Tibial nerve (tissue), 4 donors: ENCODE results near the gene WDR91. TPM values are rescaled to one million over a fixed set of nuclear protein-coding genes. Genes with fewer than 3 reads are reported as not detected.

Source experiments
- DNase-seq, 2 donors: peaks; one replicate each; pipeline ENCODE4 v3.0.0-alpha.2; 2019; ENCODE audit warnings: low spot score in 2 of 2
- H3K27ac ChIP-seq, 4 donors: fragments of 200-600 bp; sonication (generic) in 3 of 4; one replicate each; pipeline ENCODE4 v1.5.1; 2017 to 2019; ENCODE audit warnings: mild to moderate bottlenecking in 1 of 4
- H3K27me3 ChIP-seq, 2 donors: fragments of 200-600 bp; sonication (generic) in 1 of 2; one replicate each; pipeline versions ENCODE4 v1.5.1 to v1.6.0; 2017 to 2019
- H3K36me3 ChIP-seq, 3 donors: fragments of 200-600 bp; sonication (generic); one replicate each; pipeline ENCODE4 v1.5.1; 2018 to 2019
- H3K4me1 ChIP-seq, 4 donors: fragments of 200-600 bp; sonication (generic) in 3 of 4; one replicate each; pipeline ENCODE4 v1.5.1; 2017 to 2019
- H3K4me3 ChIP-seq, 4 donors: fragments of 200-600 bp; sonication (generic) in 3 of 4; one replicate each; pipeline ENCODE4 v1.5.1; 2017 to 2019; ENCODE audit warnings: mild to moderate bottlenecking in 1 of 4, moderate library complexity in 1 of 4
- H3K9me3 ChIP-seq, 4 donors: fragments of 200-600 bp; sonication (generic) in 3 of 4; one replicate each; pipeline ENCODE4 v1.5.1; 2017 to 2019
- EP300 ChIP-seq, 2 donors: sonication (generic); formaldehyde crosslinking; IDR thresholded peaks; one replicate each; pipeline ENCODE4 v1.6.1; 2017; ENCODE audit warnings: antibody characterized with exemption in 2 of 2, mild to moderate bottlenecking in 1 of 2
- POLR2A ChIP-seq, 2 donors: fragments of 450-650 bp; IDR thresholded peaks; one replicate each; pipeline ENCODE4 v1.6.1; 2017; ENCODE audit warnings: antibody characterized with exemption in 2 of 2, mild to moderate bottlenecking in 2 of 2, moderate library complexity in 2 of 2
- WGBS, 2 donors: methylation state at CpG; one replicate each; pipeline ENCODE4 v1.1.5; 2018; 5-methylcytosine and 5-hydroxymethylcytosine counted together
- total RNA-seq, 4 donors: library from RNA; depleted of rRNA; stranded (reverse); fragments of >200 nt; gene quantifications; one replicate each; pipeline ENCODE4 v1.1.0, GENCODE V29; 2016
- TF ChIP-seq, protein P1 (sequence below), 5 experiments: fragments of 200-600 bp in 3 of 5; fragments of 450-650 bp in 2 of 5; sonication (generic) in 3 of 5; IDR thresholded peaks; one replicate each; pipeline ENCODE4 v1.5.1; 2016 to 2019; ENCODE audit warnings: antibody characterized with exemption in 5 of 5, mild to moderate bottlenecking in 3 of 5, moderate library complexity in 2 of 5

WDR91 gene
- total RNA-seq, 4 donors from 2014 or later, result 20.7 to 82.2 (median 32.6) TPM

DNA sequence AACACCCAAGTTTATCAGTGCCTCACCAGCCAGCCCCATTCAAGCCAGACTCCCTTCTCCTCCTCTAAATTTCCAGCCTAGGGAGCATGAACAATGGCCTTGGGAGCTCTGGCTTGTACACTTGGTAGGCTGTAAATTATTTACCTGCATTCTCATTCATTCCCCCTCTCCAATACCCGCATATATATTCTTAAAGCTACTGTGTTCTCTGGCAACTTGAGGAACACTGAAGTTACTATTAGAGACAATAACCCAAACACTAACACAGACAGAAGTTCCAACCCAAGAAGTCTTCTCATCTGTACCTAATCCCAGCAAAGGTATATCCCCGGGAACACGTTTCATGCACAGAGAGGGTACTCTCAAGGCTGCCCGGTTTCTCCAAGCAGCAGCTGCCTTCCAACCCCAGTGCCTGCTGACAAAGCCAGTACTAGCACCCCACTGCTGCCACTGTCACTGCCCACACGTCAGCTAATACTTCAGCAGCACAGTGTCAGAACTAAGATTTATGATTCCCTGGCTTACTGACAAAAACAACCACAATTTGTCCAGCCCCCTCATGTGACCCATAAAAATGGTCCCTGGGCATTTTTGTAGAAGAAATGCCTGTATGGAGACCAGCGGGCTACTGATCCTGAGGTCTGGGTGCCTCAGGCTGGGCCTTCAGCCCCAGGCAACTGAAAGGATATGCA lies 3.1 kb downstream of the WDR91 start:
- TF ChIP-seq, protein P1, sequence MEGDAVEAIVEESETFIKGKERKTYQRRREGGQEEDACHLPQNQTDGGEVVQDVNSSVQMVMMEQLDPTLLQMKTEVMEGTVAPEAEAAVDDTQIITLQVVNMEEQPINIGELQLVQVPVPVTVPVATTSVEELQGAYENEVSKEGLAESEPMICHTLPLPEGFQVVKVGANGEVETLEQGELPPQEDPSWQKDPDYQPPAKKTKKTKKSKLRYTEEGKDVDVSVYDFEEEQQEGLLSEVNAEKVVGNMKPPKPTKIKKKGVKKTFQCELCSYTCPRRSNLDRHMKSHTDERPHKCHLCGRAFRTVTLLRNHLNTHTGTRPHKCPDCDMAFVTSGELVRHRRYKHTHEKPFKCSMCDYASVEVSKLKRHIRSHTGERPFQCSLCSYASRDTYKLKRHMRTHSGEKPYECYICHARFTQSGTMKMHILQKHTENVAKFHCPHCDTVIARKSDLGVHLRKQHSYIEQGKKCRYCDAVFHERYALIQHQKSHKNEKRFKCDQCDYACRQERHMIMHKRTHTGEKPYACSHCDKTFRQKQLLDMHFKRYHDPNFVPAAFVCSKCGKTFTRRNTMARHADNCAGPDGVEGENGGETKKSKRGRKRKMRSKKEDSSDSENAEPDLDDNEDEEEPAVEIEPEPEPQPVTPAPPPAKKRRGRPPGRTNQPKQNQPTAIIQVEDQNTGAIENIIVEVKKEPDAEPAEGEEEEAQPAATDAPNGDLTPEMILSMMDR (IDR thresholded peaks at IDR 0.05), result no peak
- TF ChIP-seq POLR2A (IDR thresholded peaks at IDR 0.05), result no peak
- no peak for TF ChIP-seq EP300 (IDR thresholded peaks at IDR 0.05)
- no peaks in the 10 kb centered on the region for H3K9me3 ChIP-seq
- 59 to 62% methylated on average over 6 of the region's 6 CpGs for WGBS, 2 donors
- H3K27me3 ChIP-seq, result no peaks in the 10 kb centered on the region
- H3K4me3 ChIP-seq, result no peak overlapping the region
- peak overlapping the region in 2 of 4 donors; percentile 33 to 41 for H3K27ac ChIP-seq
- H3K4me1 ChIP-seq, result peaks cover 0 to 34% (median 11%) of the 10 kb centered on the region in 4 donors
- no peak for DNase-seq
- H3K36me3 ChIP-seq, result peaks cover 0 to 47% (median 0%) of the 10 kb centered on the region in 3 donors

GRCh38 chr7:135207406-135208101 lies 3.8 kb downstream of the WDR91 start:
- no peak for DNase-seq
- TF ChIP-seq, protein P1 (IDR thresholded peaks at IDR 0.05), result no peak
- TF ChIP-seq POLR2A (IDR thresholded peaks at IDR 0.05) (no peak), EP300 (IDR thresholded peaks at IDR 0.05) (no peak)
- Histone ChIP-seq H3K4me3 (no peak overlapping the region), H3K36me3 (peaks cover 0 to 54% (median 0%) of the 10 kb centered on the region in 3 donors), H3K4me1 (peaks cover 0 to 34% (median 11%) of the 10 kb centered on the region in 4 donors), H3K27me3 (no peaks in the 10 kb centered on the region), H3K27ac (peak overlapping the region in 1 of 4 donors; percentile 8), H3K9me3 (no peaks in the 10 kb centered on the region)
- 85 to 88% methylated on average over 8 of the region's 8 CpGs for WGBS, 2 donors

DNA sequence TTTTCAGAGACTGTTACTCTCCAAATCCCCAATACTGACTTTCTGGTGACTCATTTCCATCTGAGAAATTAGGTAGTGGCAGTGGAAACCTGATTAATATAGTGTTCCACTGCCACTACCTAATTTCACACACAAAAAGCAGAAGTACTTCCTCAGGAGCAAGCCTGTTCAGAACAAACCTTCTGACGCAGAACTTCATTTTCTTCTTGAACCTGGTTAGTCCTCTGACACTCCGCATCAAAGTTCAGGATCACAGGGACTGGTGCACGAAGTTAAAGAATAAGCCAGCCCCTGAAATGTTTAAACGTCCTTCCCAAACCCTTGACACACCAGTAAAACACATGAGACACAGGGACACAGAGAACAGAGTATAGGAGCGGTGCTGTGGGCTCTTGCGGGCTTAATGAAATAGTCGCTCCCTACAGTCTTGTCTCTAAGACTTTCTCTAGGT lies 4.4 kb downstream of the WDR91 start:
- DNase-seq, result no peak
- no peak overlapping the region for H3K27ac ChIP-seq
- peaks cover 0 to 31% (median 11%) of the 10 kb centered on the region in 4 donors for H3K4me1 ChIP-seq
- H3K36me3 ChIP-seq, result peaks cover 0 to 60% (median 0%) of the 10 kb centered on the region in 3 donors
- WGBS, 2 donors, result 77 to 92% methylated on average over 7 of the region's 7 CpGs
- TF ChIP-seq EP300 (IDR thresholded peaks at IDR 0.05) (no peak), POLR2A (IDR thresholded peaks at IDR 0.05) (no peak)
- TF ChIP-seq, protein P1 (IDR thresholded peaks at IDR 0.05), result no peak
- no peaks in the 10 kb centered on the region for H3K27me3 ChIP-seq
- H3K9me3 ChIP-seq, result no peaks in the 10 kb centered on the region
- no peak overlapping the region for H3K4me3 ChIP-seq

- Histone ChIP-seq H3K9me3 (no peaks in the 10 kb centered on the region), H3K27ac (no peak overlapping the region), H3K4me3 (no peak overlapping the region), H3K27me3 (no peaks in the 10 kb centered on the region), H3K4me1 (peaks cover 0 to 34% (median 11%) of the 10 kb centered on the region in 4 donors), H3K36me3 (peaks cover 0 to 71% (median 0%) of the 10 kb centered on the region in 3 donors)
- no peak for TF ChIP-seq EP300 (IDR thresholded peaks at IDR 0.05)
- TF ChIP-seq, protein P1 (IDR thresholded peaks at IDR 0.05), result no peak
- TF ChIP-seq POLR2A (IDR thresholded peaks at IDR 0.05), result no peak
- 92 to 94% methylated on average over 8 of the region's 8 CpGs for WGBS, 2 donors
- DNase-seq, result no peak
Observed at GRCh38 chr7:135205850-135206249, 5.5 kb downstream of the WDR91 start.

- Histone ChIP-seq H3K27me3 (no peaks in the 10 kb centered on the region), H3K27ac (no peak overlapping the region), H3K4me1 (peaks cover 0 to 27% (median 5%) of the 10 kb centered on the region in 4 donors), H3K4me3 (no peak overlapping the region), H3K9me3 (no peaks in the 10 kb centered on the region), H3K36me3 (peaks cover 0 to 81% (median 4%) of the 10 kb centered on the region in 3 donors)
- 90 to 93% methylated on average over 5 of the region's 5 CpGs for whole genome bisulfite sequencing, 2 donors
- DNase-seq, result no peak
- TF ChIP-seq EP300 (IDR thresholded peaks at IDR 0.05) (no peak), POLR2A (IDR thresholded peaks at IDR 0.05) (no peak)
- TF ChIP-seq, protein P1 (IDR thresholded peaks at IDR 0.05), result no peak
Observed at GRCh38 chr7:135204876-135205275, 6.5 kb downstream of the WDR91 start.
